Astrocyte of the spinal cord (primary cell): ENCODE measurements around the gene SLFN13.

Experiments used
- DNase-seq: peaks from one replicate; pipeline ENCODE4 v3.0.0; 2011; ENCODE audit warnings: low read depth, low spot score
- H3K4me3 ChIP-seq: 2 replicates; pipeline ENCODE4 v1.5.1; 2011; ENCODE audit warnings: low read depth, mild to moderate bottlenecking, low read length, moderate library complexity
- CTCF ChIP-seq: IDR thresholded peaks from 2 replicates; pipeline ENCODE4 v1.5.1; 2012; ENCODE audit warnings: low read depth, mild to moderate bottlenecking, low read length, inconsistent platforms
- in situ Hi-C: cut with HindIII; loops from 2 replicates; pipeline ENCODE4 v1.10.0; 2017; ENCODE audit warnings: low sequenced_read_pairs

SLFN13 gene

DNA sequence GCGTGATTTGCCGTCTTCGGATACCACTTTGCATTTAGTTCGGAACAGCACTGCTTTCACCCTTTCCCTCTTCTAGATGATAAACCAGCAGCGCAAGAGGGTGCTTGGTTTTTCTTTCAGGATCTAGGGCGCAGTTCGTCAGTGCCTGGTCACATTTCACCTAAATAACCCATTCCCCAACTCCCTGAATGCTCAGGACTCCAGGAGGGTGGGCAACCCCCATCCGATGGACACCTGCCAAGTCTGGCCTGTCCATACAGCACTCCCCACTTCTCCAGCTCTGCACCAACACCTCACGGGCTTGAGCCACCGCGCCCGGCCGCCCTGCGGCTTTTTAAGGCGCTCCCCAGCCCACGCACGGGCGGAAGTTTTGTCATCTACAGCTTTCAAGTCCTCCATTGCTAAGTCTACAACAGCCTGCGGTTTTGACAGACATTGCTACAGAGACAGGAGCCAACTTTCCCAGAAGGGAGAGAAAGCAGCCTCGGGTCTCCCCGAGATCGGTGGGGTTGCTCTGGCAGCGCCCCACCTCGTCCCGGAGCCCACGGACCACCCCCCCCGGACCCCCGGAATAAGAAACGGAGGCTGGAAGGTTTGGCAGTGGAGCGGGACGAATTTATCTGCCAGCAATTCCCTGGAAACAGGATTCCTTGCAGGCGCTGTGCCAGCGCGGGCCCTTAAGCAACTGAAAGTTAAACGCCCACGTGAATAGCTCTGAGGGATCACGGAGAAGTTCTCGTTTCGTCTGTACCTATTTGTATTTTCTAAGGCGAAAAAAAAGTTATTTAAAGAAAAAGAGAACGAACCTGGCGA is 38.6 kb upstream of the SLFN13 start:
- peak; percentile 46 for DNase-seq
- in situ Hi-C loops, result no loop called here
- peak overlapping the region; percentile 38 for H3K4me3 ChIP-seq
- no peak for TF ChIP-seq CTCF

GRCh38 chr17:35479271-35479670 is 30.7 kb upstream of the SLFN13 start:
- no peak for TF ChIP-seq CTCF
- no peak overlapping the region for H3K4me3 ChIP-seq
- DNase-seq, result no peak
- in situ Hi-C loops, result no loop called here

DNA sequence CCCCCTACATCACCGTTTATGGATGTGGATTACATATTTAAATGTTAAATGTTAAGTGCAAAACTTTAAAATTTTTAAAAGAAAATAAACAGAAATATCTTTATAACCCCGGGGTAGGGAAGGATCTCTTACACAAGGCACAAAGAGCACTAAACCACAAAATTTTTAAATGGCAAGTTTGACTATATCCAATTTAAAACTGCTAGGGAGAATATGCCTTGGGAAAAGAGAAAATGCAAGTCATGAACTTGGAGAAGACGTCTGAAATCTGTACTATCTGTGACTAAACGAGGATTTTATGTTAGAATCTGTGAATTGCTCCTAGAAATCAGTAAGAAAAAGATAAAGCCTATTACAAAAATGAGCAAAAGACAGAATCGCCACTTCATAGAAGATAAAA is 28.7 kb upstream of the SLFN13 start:
- no peak for DNase-seq
- no peak for TF ChIP-seq CTCF
- in situ Hi-C loops, result no loop called here
- H3K4me3 ChIP-seq, result no peak overlapping the region

- no peak for TF ChIP-seq CTCF
- H3K4me3 ChIP-seq, result no peak overlapping the region
- DNase-seq, result no peak
- in situ Hi-C loops, result no loop called here
Observed at GRCh38 chr17:35476283-35476820, 27.8 kb upstream of the SLFN13 start.

GRCh38 chr17:35468475-35468874 is 19.9 kb upstream of the SLFN13 start:
- TF ChIP-seq CTCF, result no peak
- in situ Hi-C loops, result no loop called here
- DNase-seq, result no peak
- no peak overlapping the region for H3K4me3 ChIP-seq

DNA sequence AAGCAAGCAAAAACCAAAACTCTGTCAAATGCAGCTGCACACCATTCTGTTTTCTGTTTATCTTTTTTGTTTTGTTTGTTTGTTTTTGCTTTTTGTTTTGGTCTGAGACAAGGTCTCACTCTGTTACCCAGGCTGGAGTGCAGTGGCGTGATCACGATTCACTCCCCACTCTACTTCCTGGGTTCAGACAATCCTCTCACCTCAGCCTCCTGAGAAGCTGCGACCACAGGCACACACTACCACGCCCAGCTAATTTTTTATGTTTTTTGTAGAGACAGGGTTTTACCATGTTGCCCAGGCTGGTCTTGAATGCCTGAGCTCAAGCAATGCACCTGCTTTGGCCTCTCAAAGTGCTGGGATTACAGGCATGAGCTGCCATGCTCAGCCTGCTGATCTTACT is 19.3 kb upstream of the SLFN13 start:
- no peak overlapping the region for H3K4me3 ChIP-seq
- no peak for DNase-seq
- in situ Hi-C loops, result no loop called here
- TF ChIP-seq CTCF, result no peak
